Measurements from ENCODE around the gene OMG.

OMG gene

GRCh38 chr17:31323551-31323950 lies 26.5 kb upstream of the OMG start:
- H3K79me2 ChIP-seq (ENCODE audit: insufficient read depth, low read length) = peaks cover 28% of the 10 kb centered on the region
- no peak overlapping the region for H3K4me2 ChIP-seq (ENCODE audit: low read depth, low read length, poor library complexity, severe bottlenecking)
- H3K4me1 ChIP-seq (ENCODE audit: insufficient read depth, low read length, poor library complexity, severe bottlenecking) = peaks cover 31% of the 10 kb centered on the region
- no peak overlapping the region for H3K9ac ChIP-seq (ENCODE audit: low read depth, low read length, poor library complexity, severe bottlenecking)
- H3K36me3 ChIP-seq (ENCODE audit: insufficient read depth, low read length) = peaks cover 18% of the 10 kb centered on the region; the same call in 1 of the 2 replicates
- no peak overlapping the region for H2AFZ ChIP-seq (ENCODE audit: low read length)
- no peak overlapping the region for H3K4me3 ChIP-seq (ENCODE audit: low read length, poor library complexity, severe bottlenecking)
- H3F3A ChIP-seq (ENCODE audit: low read depth) = peaks cover 5% of the 10 kb centered on the region; the same call in 1 of the 2 replicates
- no peaks in the 10 kb centered on the region for H3K27me3 ChIP-seq (ENCODE audit: insufficient read depth, low read length, poor library complexity, severe bottlenecking)
- H4K20me1 ChIP-seq (ENCODE audit: insufficient read depth, low read length, poor library complexity, severe bottlenecking) = no peaks in the 10 kb centered on the region
- no peaks in the 10 kb centered on the region for H3K9me3 ChIP-seq (ENCODE audit: insufficient read depth, low read depth, low read length)
- H3K9me2 ChIP-seq (replicated peaks; ENCODE audit: low read depth, low read length) = no peaks in the 10 kb centered on the region
- no peak for TF ChIP-seq EZH2phosphoT487 (IDR thresholded peaks at IDR 0.05; ENCODE audit: borderline replicate concordance)
- TF ChIP-seq CTCF (conservative IDR thresholded peaks at IDR 0.05; ENCODE audit: low read length) = no peak

- peak overlapping the region; percentile 73 for H3K4me3 ChIP-seq (ENCODE audit: low read length, poor library complexity, severe bottlenecking)
- no peaks in the 10 kb centered on the region for H3K9me2 ChIP-seq (replicated peaks; ENCODE audit: low read depth, low read length)
- H3K79me2 ChIP-seq (ENCODE audit: insufficient read depth, low read length) = peaks cover 41% of the 10 kb centered on the region
- H2AFZ ChIP-seq (ENCODE audit: low read length) = no peak overlapping the region
- no peak overlapping the region for H3K9ac ChIP-seq (ENCODE audit: low read depth, low read length, poor library complexity, severe bottlenecking)
- H3F3A ChIP-seq (ENCODE audit: low read depth) = peaks cover 5% of the 10 kb centered on the region; the same call in 1 of the 2 replicates
- no peaks in the 10 kb centered on the region for H3K9me3 ChIP-seq (ENCODE audit: insufficient read depth, low read depth, low read length)
- peaks cover 42% of the 10 kb centered on the region for H3K4me1 ChIP-seq (ENCODE audit: insufficient read depth, low read length, poor library complexity, severe bottlenecking)
- H3K4me2 ChIP-seq (ENCODE audit: low read depth, low read length, poor library complexity, severe bottlenecking) = peak overlapping the region; percentile 83
- peaks cover 11% of the 10 kb centered on the region; the same call in 1 of the 2 replicates for H3K36me3 ChIP-seq (ENCODE audit: insufficient read depth, low read length)
- H4K20me1 ChIP-seq (ENCODE audit: insufficient read depth, low read length, poor library complexity, severe bottlenecking) = no peaks in the 10 kb centered on the region
- no peak for TF ChIP-seq EZH2phosphoT487 (IDR thresholded peaks at IDR 0.05; ENCODE audit: borderline replicate concordance)
- TF ChIP-seq CTCF (conservative IDR thresholded peaks at IDR 0.05; ENCODE audit: low read length) = no peak
- H3K27me3 ChIP-seq (ENCODE audit: insufficient read depth, low read length, poor library complexity, severe bottlenecking) = no peaks in the 10 kb centered on the region
Observed at GRCh38 chr17:31321966-31322365, 24.9 kb upstream of the OMG start.

- peak within 1 kb of the TSS; percentile 74 for H3K9ac ChIP-seq (ENCODE audit: low read depth, low read length, poor library complexity, severe bottlenecking)
- peaks cover 46% of the 10 kb centered on the region for H3K4me1 ChIP-seq (ENCODE audit: insufficient read depth, low read length, poor library complexity, severe bottlenecking)
- H3K9me2 ChIP-seq (replicated peaks; ENCODE audit: low read depth, low read length) = no peaks in the 10 kb centered on the region
- H3K27me3 ChIP-seq (ENCODE audit: insufficient read depth, low read length, poor library complexity, severe bottlenecking) = no peaks in the 10 kb centered on the region
- H4K20me1 ChIP-seq (ENCODE audit: insufficient read depth, low read length, poor library complexity, severe bottlenecking) = no peaks in the 10 kb centered on the region
- TF ChIP-seq CTCF (conservative IDR thresholded peaks at IDR 0.05; ENCODE audit: low read length) (no peak), EZH2phosphoT487 (IDR thresholded peaks at IDR 0.05; ENCODE audit: borderline replicate concordance) (no peak)
- H3K36me3 ChIP-seq (ENCODE audit: insufficient read depth, low read length) = peaks cover 9% of the 10 kb centered on the region; the same call in 1 of the 2 replicates
- H3K4me3 ChIP-seq (ENCODE audit: low read length, poor library complexity, severe bottlenecking) = peak within 1 kb of the TSS; percentile 73
- H3K4me2 ChIP-seq (ENCODE audit: low read depth, low read length, poor library complexity, severe bottlenecking) = peak within 1 kb of the TSS; percentile 83
- H3K9me3 ChIP-seq (ENCODE audit: insufficient read depth, low read depth, low read length) = no peaks in the 10 kb centered on the region
- H3F3A ChIP-seq (ENCODE audit: low read depth) = peaks cover 5% of the 10 kb centered on the region; the same call in 1 of the 2 replicates
- H3K79me2 ChIP-seq (ENCODE audit: insufficient read depth, low read length) = peaks cover 45% of the 10 kb centered on the region
- no peak within 1 kb of the TSS for H2AFZ ChIP-seq (ENCODE audit: low read length)
Observed at GRCh38 chr17:31321481-31321880, 24.4 kb upstream of the OMG start, which contains the start of gene EVI2A. TSS of gene EVI2A (minus strand) at chr17:31321622. CDS start at chr17:31319013, 2,609 bp downstream.
